Measurements from ENCODE around the gene ADGRL2.

ADGRL2 gene

DNA sequence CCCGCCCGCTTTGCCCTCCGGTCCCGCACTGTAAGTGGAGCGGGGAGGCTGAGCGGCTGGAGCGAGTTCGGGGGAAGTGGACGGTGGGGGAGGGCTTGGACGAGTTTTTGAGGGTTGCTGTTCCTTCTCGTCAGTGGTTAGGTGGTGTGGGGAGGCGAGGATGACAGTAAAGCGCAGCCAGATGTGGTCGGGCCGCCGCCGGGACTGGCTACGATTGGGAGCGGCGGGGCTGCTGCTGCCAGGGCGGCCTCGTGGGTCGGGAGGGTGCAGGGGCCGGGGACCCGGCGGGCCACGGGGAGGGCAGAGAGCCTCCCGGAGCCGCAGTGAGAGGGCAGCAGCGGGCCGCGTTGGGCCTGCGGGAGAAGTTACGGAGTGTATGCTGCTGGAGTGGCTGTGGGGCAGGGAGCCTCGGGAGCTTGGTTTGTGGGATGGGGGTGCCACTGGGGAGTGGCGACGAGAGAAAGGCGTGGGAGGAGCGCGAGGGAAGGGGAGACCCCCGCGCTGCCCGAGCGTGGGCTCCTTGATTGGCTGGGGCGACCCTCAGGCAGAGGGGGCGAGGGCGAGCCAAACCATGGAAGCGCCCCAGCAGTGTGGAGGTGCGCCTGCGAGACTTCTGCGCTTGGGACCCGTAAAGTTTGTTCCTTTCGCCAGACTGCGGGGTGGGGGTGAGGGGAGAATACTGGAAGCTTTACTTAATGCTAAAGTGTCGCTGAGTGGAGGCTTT, 2.1 kb downstream of the ADGRL2 start (continued):
- TF ChIP-seq ZSCAN18 (tag by site-specific recombination; IDR thresholded peaks at IDR 0.05), result no peak
- TF ChIP-seq, protein P1, sequence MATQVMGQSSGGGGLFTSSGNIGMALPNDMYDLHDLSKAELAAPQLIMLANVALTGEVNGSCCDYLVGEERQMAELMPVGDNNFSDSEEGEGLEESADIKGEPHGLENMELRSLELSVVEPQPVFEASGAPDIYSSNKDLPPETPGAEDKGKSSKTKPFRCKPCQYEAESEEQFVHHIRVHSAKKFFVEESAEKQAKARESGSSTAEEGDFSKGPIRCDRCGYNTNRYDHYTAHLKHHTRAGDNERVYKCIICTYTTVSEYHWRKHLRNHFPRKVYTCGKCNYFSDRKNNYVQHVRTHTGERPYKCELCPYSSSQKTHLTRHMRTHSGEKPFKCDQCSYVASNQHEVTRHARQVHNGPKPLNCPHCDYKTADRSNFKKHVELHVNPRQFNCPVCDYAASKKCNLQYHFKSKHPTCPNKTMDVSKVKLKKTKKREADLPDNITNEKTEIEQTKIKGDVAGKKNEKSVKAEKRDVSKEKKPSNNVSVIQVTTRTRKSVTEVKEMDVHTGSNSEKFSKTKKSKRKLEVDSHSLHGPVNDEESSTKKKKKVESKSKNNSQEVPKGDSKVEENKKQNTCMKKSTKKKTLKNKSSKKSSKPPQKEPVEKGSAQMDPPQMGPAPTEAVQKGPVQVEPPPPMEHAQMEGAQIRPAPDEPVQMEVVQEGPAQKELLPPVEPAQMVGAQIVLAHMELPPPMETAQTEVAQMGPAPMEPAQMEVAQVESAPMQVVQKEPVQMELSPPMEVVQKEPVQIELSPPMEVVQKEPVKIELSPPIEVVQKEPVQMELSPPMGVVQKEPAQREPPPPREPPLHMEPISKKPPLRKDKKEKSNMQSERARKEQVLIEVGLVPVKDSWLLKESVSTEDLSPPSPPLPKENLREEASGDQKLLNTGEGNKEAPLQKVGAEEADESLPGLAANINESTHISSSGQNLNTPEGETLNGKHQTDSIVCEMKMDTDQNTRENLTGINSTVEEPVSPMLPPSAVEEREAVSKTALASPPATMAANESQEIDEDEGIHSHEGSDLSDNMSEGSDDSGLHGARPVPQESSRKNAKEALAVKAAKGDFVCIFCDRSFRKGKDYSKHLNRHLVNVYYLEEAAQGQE (tag by site-specific recombination; IDR thresholded peaks at IDR 0.05), result 0 out of 2 replicates have a peak, but pooled peaks have one; percentile 9
- no peak for TF ChIP-seq ZNF677 (tag by site-specific recombination; IDR thresholded peaks at IDR 0.05)
- no peak for TF ChIP-seq ZNF133 (tag by site-specific recombination; IDR thresholded peaks at IDR 0.05)
- TF ChIP-seq MZF1 (tag by site-specific recombination; IDR thresholded peaks at IDR 0.05; ENCODE audit: borderline replicate concordance), result no peak
- TF ChIP-seq PRDM2 (tag by site-specific recombination; IDR thresholded peaks at IDR 0.05; ENCODE audit: borderline replicate concordance), result no peak
- no peak for TF ChIP-seq ZFP69B (tag by site-specific recombination; IDR thresholded peaks at IDR 0.05)
- no peak for TF ChIP-seq ZNF692 (tag by site-specific recombination; IDR thresholded peaks at IDR 0.05)
- no peak for TF ChIP-seq ZNF426 (tag by site-specific recombination; IDR thresholded peaks at IDR 0.05)
- TF ChIP-seq, protein P2, sequence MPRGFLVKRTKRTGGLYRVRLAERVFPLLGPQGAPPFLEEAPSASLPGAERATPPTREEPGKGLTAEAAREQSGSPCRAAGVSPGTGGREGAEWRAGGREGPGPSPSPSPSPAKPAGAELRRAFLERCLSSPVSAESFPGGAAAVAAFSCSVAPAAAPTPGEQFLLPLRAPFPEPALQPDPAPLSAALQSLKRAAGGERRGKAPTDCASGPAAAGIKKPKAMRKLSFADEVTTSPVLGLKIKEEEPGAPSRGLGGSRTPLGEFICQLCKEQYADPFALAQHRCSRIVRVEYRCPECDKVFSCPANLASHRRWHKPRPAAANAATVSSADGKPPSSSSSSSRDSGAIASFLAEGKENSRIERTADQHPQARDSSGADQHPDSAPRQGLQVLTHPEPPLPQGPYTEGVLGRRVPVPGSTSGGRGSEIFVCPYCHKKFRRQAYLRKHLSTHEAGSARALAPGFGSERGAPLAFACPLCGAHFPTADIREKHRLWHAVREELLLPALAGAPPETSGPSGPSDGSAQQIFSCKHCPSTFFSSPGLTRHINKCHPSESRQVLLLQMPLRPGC (tag by site-specific recombination; IDR thresholded peaks at IDR 0.05), result no peak
- no peak for TF ChIP-seq FEZF1 (tag by site-specific recombination; IDR thresholded peaks at IDR 0.05)
- no peak for TF ChIP-seq ZNF266 (tag by site-specific recombination; IDR thresholded peaks at IDR 0.05; ENCODE audit: low read depth)
- 0 out of 2 replicates have a peak, but pooled peaks have one; percentile 26 for TF ChIP-seq OSR2 (tag by site-specific recombination; IDR thresholded peaks at IDR 0.05)
- no peak for TF ChIP-seq ZNF768 (tag by site-specific recombination; IDR thresholded peaks at IDR 0.05)
- peak; percentile 83 for TF ChIP-seq ZFP37 (tag by site-specific recombination; IDR thresholded peaks at IDR 0.05)
- TF ChIP-seq YY1 (tag by site-specific recombination; IDR thresholded peaks at IDR 0.05), result no peak
- TF ChIP-seq ZNF416 (tag by site-specific recombination; IDR thresholded peaks at IDR 0.05), result no peak
- no peak for TF ChIP-seq ZNF121 (tag by site-specific recombination; IDR thresholded peaks at IDR 0.05)
- TF ChIP-seq ZNF585B (tag by site-specific recombination; IDR thresholded peaks at IDR 0.05), result no peak
- TF ChIP-seq, protein P3, sequence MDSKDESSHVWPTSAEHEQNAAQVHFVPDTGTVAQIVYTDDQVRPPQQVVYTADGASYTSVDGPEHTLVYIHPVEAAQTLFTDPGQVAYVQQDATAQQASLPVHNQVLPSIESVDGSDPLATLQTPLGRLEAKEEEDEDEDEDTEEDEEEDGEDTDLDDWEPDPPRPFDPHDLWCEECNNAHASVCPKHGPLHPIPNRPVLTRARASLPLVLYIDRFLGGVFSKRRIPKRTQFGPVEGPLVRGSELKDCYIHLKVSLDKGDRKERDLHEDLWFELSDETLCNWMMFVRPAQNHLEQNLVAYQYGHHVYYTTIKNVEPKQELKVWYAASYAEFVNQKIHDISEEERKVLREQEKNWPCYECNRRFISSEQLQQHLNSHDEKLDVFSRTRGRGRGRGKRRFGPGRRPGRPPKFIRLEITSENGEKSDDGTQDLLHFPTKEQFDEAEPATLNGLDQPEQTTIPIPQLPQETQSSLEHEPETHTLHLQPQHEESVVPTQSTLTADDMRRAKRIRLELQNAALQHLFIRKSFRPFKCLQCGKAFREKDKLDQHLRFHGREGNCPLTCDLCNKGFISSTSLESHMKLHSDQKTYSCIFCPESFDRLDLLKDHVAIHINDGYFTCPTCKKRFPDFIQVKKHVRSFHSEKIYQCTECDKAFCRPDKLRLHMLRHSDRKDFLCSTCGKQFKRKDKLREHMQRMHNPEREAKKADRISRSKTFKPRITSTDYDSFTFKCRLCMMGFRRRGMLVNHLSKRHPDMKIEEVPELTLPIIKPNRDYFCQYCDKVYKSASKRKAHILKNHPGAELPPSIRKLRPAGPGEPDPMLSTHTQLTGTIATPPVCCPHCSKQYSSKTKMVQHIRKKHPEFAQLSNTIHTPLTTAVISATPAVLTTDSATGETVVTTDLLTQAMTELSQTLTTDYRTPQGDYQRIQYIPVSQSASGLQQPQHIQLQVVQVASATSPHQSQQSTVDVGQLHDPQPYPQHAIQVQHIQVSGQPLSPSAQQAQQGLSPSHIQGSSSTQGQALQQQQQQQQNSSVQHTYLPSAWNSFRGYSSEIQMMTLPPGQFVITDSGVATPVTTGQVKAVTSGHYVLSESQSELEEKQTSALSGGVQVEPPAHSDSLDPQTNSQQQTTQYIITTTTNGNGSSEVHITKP (tag by site-specific recombination; IDR thresholded peaks at IDR 0.05), result peak; percentile 92
- no peak for TF ChIP-seq HOXA7 (CRISPR knock-in tag; IDR thresholded peaks at IDR 0.05; ENCODE audit: borderline replicate concordance)
- TF ChIP-seq ZNF140 (tag by site-specific recombination; IDR thresholded peaks at IDR 0.05), result no peak
